C4-2B (cell line): ENCODE results near the gene OR2AJ1.

ENCODE experiments used
- CTCF ChIP-seq: fragments of 450-650 bp; conservative IDR thresholded peaks from 2 replicates; pipeline ENCODE4 v1.5.1; 2017; ENCODE audit warnings: mild to moderate bottlenecking
- ZFX ChIP-seq: fragments of 450-650 bp; IDR thresholded peaks from 2 replicates; pipeline ENCODE4 v1.6.1; 2017

DNA sequence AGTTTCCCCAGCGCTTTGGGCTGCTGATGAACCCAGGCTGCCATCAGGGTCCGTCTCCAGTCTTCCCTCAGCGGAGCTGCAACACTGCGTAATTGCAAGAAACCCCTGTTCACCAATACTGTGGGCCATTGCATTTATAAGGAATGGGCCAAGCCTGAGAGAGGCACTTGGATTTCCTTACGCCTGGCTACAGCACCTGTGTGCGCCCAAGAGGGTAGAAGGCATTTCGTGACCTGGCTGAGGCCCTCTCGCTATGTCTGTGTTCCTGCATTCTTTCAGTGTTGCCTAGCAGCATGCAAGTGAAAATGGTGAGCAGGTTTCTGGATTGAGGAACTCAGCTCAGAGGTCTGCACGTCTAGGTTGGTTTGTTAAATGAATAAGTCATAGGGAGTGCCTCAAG lies 41.3 kb upstream of the OR2AJ1 start:
- TF ChIP-seq CTCF (no peak), ZFX (no peak)
